ENCODE measurements around the gene CCT6A.

The CCT6A gene

DNA sequence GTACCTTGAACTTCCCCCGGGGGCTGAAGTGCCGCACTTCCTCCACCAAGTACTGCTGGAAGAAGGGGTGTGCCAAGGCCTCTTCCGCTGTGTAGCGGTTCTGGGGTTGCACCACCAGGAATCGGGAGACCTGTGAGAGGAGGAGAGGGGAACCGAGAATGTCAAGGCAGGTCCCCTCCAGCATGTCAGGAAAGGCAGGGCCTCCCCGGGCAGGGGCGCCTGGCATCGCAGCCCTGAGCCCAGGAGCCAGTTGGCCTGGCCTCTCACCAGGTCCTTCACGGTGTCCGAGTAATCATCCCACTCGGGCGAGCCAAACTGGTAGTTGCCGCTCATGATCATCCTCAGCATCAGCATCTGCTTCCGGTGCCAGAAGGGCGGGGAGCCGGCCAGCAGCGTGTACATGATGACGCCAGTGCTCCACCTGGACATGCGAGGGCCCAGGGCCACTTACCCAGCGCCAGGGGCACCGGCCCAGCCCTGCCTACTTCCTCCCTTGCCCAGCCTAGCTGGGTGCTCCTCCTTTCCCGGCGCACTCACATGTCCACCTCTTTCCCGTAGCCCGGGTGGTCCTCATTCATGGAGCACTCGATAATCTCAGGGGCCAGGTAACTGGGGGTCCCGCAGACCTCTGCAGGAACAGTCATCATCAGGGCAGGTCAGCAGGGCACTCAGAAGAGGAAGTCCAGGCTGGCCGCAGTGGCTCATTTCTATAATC, 30.2 kb downstream of the CCT6A start:
- H2AFZ ChIP-seq (ENCODE audit: low read length) = no peak overlapping the region
- no peak overlapping the region for H3K4me3 ChIP-seq (ENCODE audit: low read depth, low read length, poor library complexity, severe bottlenecking)
- no peaks in the 10 kb centered on the region for H3K9me2 ChIP-seq (ENCODE audit: low read depth, low read length)
- H3K36me3 ChIP-seq (ENCODE audit: insufficient read depth, low read length) = peaks cover 55% of the 10 kb centered on the region
- H3K27ac ChIP-seq (ENCODE audit: low read depth, low read length, poor library complexity, severe bottlenecking) = no peak overlapping the region
- TF ChIP-seq, protein P1, sequence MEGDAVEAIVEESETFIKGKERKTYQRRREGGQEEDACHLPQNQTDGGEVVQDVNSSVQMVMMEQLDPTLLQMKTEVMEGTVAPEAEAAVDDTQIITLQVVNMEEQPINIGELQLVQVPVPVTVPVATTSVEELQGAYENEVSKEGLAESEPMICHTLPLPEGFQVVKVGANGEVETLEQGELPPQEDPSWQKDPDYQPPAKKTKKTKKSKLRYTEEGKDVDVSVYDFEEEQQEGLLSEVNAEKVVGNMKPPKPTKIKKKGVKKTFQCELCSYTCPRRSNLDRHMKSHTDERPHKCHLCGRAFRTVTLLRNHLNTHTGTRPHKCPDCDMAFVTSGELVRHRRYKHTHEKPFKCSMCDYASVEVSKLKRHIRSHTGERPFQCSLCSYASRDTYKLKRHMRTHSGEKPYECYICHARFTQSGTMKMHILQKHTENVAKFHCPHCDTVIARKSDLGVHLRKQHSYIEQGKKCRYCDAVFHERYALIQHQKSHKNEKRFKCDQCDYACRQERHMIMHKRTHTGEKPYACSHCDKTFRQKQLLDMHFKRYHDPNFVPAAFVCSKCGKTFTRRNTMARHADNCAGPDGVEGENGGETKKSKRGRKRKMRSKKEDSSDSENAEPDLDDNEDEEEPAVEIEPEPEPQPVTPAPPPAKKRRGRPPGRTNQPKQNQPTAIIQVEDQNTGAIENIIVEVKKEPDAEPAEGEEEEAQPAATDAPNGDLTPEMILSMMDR (IDR thresholded peaks at IDR 0.05; ENCODE audit: low read length) = no peak
- no peak for TF ChIP-seq EZH2 (IDR thresholded peaks at IDR 0.05; ENCODE audit: borderline replicate concordance, low read length)
- no peaks in the 10 kb centered on the region for H3F3A ChIP-seq (ENCODE audit: insufficient read depth, low read length)
- no peaks in the 10 kb centered on the region for H3K79me2 ChIP-seq (ENCODE audit: insufficient read depth, low read length)
- H3K27me3 ChIP-seq (ENCODE audit: insufficient read depth, low read length) = no peaks in the 10 kb centered on the region
- H3K9ac ChIP-seq (ENCODE audit: low read length) = no peak overlapping the region
- no peak overlapping the region for H3K4me2 ChIP-seq (ENCODE audit: low read length)
- no peaks in the 10 kb centered on the region for H3K4me1 ChIP-seq (ENCODE audit: insufficient read depth, low read length, severe bottlenecking)
- H3K9me3 ChIP-seq (ENCODE audit: low read length) = no peaks in the 10 kb centered on the region
- no peaks in the 10 kb centered on the region for H4K20me1 ChIP-seq (ENCODE audit: insufficient read depth, low read length)

DNA sequence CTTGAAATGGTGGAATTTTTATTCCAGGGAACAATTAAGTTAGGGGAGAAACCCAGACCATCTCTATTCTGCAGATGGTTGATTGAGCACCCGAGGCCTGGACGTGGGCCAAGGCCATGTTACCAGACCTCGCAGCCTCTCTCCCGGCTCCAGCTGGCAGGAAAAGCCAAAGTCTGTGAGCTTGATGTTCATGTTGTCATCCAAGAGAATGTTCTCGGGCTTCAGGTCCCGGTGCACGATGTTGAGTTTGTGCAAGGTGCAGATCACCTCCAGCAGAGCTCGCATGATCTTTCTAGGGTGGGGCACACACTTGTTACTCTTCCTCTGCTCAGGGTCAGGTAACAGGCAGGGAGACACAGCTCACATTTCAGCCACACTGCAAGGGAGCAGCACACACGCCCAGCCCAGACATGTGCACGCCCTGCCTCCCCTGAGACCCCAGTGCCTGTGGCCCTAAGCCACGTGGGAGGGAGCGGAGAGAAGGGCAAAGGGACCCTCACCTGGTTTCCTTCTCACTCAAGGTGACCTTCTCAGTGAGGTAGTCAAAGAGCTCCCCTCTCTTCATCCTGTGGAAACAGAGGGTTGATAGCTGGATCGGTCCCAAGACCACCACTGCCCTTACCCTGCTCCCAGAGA, 31.7 kb downstream of the CCT6A start:
- no peak for TF ChIP-seq EZH2 (IDR thresholded peaks at IDR 0.05; ENCODE audit: borderline replicate concordance, low read length)
- TF ChIP-seq, protein P1 (IDR thresholded peaks at IDR 0.05; ENCODE audit: low read length) = no peak
- no peaks in the 10 kb centered on the region for H3K9me3 ChIP-seq (ENCODE audit: low read length)
- peaks cover 47% of the 10 kb centered on the region for H3K36me3 ChIP-seq (ENCODE audit: insufficient read depth, low read length)
- no peaks in the 10 kb centered on the region for H4K20me1 ChIP-seq (ENCODE audit: insufficient read depth, low read length)
- no peaks in the 10 kb centered on the region for H3K9me2 ChIP-seq (ENCODE audit: low read depth, low read length)
- H3K27me3 ChIP-seq (ENCODE audit: insufficient read depth, low read length) = no peaks in the 10 kb centered on the region
- no peaks in the 10 kb centered on the region for H3F3A ChIP-seq (ENCODE audit: insufficient read depth, low read length)
- H3K9ac ChIP-seq (ENCODE audit: low read length) = no peak overlapping the region
- no peak overlapping the region for H3K27ac ChIP-seq (ENCODE audit: low read depth, low read length, poor library complexity, severe bottlenecking)
- no peaks in the 10 kb centered on the region for H3K79me2 ChIP-seq (ENCODE audit: insufficient read depth, low read length)
- H3K4me2 ChIP-seq (ENCODE audit: low read length) = no peak overlapping the region
- no peaks in the 10 kb centered on the region for H3K4me1 ChIP-seq (ENCODE audit: insufficient read depth, low read length, severe bottlenecking)
- H3K4me3 ChIP-seq (ENCODE audit: low read depth, low read length, poor library complexity, severe bottlenecking) = no peak overlapping the region
- H2AFZ ChIP-seq (ENCODE audit: low read length) = no peak overlapping the region

DNA sequence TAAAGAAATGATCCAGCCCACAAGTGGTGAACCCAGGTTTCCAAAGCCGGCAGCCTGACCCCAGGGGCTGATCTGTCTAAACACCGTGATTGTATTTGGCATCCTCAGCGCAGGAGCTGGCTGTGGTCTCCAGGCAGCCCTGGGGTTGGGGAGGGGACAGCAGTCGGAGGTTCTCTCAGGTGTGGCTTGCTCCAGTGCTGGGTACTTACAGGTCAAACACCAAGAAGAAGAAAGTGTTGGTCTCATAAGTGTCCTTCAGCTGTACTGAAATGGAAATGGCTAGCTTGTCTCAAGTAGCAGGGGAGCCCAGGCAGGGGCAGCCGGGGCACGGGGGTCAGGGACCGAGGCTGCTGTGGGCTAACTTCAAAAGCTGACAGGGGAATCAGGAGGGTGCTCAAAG, 35.2 kb downstream of the CCT6A start:
- no peaks in the 10 kb centered on the region for H3K27me3 ChIP-seq (ENCODE audit: insufficient read depth, low read length)
- no peak overlapping the region for H3K27ac ChIP-seq (ENCODE audit: low read depth, low read length, poor library complexity, severe bottlenecking)
- H4K20me1 ChIP-seq (ENCODE audit: insufficient read depth, low read length) = no peaks in the 10 kb centered on the region
- peaks cover 23% of the 10 kb centered on the region for H3K36me3 ChIP-seq (ENCODE audit: insufficient read depth, low read length)
- no peaks in the 10 kb centered on the region for H3K79me2 ChIP-seq (ENCODE audit: insufficient read depth, low read length)
- no peaks in the 10 kb centered on the region for H3K9me2 ChIP-seq (ENCODE audit: low read depth, low read length)
- no peak overlapping the region for H3K4me3 ChIP-seq (ENCODE audit: low read depth, low read length, poor library complexity, severe bottlenecking)
- no peaks in the 10 kb centered on the region for H3K9me3 ChIP-seq (ENCODE audit: low read length)
- no peak for TF ChIP-seq EZH2 (IDR thresholded peaks at IDR 0.05; ENCODE audit: borderline replicate concordance, low read length)
- TF ChIP-seq, protein P1 (IDR thresholded peaks at IDR 0.05; ENCODE audit: low read length) = no peak
- H3F3A ChIP-seq (ENCODE audit: insufficient read depth, low read length) = no peaks in the 10 kb centered on the region
- no peak overlapping the region for H3K4me2 ChIP-seq (ENCODE audit: low read length)
- no peak overlapping the region for H2AFZ ChIP-seq (ENCODE audit: low read length)
- no peak overlapping the region for H3K9ac ChIP-seq (ENCODE audit: low read length)
- no peaks in the 10 kb centered on the region for H3K4me1 ChIP-seq (ENCODE audit: insufficient read depth, low read length, severe bottlenecking)
